Left cardiac atrium (tissue), 4 donors: ENCODE results near the gene SPATA9. TPM values are rescaled to one million over a fixed set of nuclear protein-coding genes. Genes with fewer than 3 reads are reported as not detected.
"Not testable (repeated sequence)": the region's sequence is repeated elsewhere in the genome, so short reads cannot be mapped to it uniquely, and the experiment has no call there.

Experiments used
- ATAC-seq, 2 donors: fragments of 200-7000 bp; cut with Tn5 transposase; one replicate each; pipeline ENCODE4 v1.9.1; 2020; ENCODE audit warnings: mild to moderate bottlenecking in 2 of 2, moderate library complexity in 2 of 2
- DNase-seq: peaks from one replicate; pipeline ENCODE4 v3.0.0-alpha.2; 2020
- intact Hi-C, 2 donors: fragments of 100-400 bp; cut with DNase I; formaldehyde crosslinking; loops; one replicate each; pipeline versions ENCODE4 v1.14.1 to v1.15.1; 2022 to 2023
- total RNA-seq, 2 donors: library from RNA; stranded (reverse); fragmentation: NEBNext Ultra II Directional; extraction: Animal tissue kit (Norgen Biotek cat#: 25700); gene quantifications; one replicate each; pipeline ENCODE4 v1.2.1, GENCODE V29; 2021
- donor health status: DM: no; HTN: yes; CAD: no.
- donor health status: DM: no; HTN: yes; CAD: no; lungs with severe emphysema.
- donor health status: DM: yes; HTN: yes; CAD: no.
- donor health status: Dilated cardiomyopathy.

SPATA9 gene
- total RNA-seq, 2 donors from 2014 or later, result 0.21 to 0.47 TPM

DNA sequence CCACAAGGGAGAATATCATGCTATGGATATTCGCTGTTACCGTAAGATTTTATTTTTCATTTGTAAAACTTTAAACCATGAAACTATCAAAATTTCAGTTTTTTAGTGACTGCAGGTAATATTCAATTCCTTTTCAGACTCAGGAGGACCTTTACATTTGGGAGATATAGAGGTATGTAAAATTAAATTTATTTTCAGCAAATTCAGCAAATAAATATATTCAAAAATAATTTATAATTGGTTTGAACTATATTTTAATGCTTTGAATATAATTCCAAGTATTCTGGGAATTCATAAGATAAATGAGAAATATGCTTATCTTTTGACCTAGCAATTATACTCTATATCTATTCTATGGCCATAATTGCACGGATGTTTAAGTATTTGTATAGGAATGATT lies 28.6 kb downstream of the SPATA9 start:
- ATAC-seq (no peak), DNase-seq (no peak)
- intact Hi-C loops, result no loop called here

DNA sequence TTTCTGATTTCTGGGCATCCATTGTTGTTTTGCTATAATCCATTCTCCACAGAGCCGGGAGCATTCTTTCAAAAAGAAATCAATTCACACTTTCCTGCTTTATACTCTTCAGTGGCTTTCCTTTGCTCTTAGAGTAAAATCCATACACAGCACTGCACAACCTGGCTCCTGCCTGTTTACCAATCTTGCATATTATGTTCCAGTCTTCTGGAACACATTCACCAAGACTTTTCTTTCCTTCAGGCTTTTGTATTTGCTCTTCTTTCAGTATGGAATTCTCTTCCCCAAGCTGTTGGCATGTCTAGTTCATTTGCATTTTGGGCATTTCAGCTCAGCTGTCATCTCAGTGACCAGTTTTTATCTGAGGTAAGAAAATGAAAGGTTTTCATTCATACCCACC lies 29.9 kb downstream of the SPATA9 start:
- intact Hi-C loops, result no loop called here
- DNase-seq, result no peak
- ATAC-seq, result no peak

DNA sequence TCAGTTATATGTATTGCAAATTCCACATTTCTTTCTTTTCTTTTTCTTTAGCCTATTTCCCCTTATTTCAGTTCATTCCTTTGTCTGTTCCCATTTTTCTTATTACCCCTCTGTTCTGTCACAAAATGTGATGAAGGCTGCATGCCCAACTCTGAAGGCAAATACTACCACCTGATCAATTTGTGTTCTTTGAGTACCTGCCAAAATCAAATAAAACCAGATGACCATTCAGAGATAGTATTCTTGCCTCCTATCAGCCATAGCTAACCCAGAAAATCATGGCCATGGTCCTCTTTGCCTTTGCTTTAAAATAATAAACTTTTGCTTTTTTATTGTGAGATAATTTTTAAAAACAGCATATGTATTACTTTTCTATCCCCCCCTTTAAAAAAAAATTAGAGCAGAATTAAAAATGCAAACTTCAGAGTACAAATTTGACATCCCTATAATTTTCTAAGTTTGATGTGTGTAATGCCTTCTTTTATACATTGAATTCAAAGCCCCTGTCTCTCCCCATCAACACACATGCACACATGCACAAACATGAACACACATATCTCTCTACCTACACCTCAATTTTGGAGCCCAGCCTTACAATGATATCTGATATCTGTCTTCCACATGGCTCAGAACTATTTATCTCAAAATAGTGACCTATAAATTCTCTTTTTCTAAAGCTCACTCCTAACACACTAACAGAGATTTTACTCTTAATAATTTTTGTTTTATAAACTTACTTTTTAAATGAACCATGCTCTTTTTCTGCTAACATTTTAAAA lies 32.8 kb downstream of the SPATA9 start:
- ATAC-seq (no peak), DNase-seq (no peak)
- intact Hi-C loops, result loop anchor here (5.0 to 10.0 kb wide), 2 partner anchors 82 to 195 kb away; partner anchors contain the start of gene RHOBTB3 (in 2 of the 2)

DNA sequence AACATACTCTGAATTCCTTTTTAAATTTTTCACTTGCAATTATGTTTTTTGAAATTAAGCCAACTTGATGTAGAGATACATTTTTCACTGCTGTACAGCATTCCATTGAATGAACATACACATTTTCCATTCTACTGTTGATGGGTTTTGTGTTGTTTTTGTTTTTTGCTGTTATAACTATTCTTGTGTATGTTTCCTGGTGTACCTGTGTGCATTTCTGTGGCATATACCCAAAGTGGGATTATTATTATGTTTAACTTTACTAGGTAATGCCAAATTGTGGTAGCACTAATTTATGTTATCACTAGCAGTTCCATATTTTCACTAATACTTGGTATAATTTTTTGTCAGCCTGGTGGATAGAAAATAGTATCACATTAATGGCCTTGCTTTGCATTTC lies 33.5 kb downstream of the SPATA9 start:
- ATAC-seq (no peak), DNase-seq (no peak)
- intact Hi-C loops, result loop anchor here (5.0 to 10.0 kb wide), 2 partner anchors 83 to 196 kb away; partner anchors contain the start of gene RHOBTB3 (in 2 of the 2)

DNA sequence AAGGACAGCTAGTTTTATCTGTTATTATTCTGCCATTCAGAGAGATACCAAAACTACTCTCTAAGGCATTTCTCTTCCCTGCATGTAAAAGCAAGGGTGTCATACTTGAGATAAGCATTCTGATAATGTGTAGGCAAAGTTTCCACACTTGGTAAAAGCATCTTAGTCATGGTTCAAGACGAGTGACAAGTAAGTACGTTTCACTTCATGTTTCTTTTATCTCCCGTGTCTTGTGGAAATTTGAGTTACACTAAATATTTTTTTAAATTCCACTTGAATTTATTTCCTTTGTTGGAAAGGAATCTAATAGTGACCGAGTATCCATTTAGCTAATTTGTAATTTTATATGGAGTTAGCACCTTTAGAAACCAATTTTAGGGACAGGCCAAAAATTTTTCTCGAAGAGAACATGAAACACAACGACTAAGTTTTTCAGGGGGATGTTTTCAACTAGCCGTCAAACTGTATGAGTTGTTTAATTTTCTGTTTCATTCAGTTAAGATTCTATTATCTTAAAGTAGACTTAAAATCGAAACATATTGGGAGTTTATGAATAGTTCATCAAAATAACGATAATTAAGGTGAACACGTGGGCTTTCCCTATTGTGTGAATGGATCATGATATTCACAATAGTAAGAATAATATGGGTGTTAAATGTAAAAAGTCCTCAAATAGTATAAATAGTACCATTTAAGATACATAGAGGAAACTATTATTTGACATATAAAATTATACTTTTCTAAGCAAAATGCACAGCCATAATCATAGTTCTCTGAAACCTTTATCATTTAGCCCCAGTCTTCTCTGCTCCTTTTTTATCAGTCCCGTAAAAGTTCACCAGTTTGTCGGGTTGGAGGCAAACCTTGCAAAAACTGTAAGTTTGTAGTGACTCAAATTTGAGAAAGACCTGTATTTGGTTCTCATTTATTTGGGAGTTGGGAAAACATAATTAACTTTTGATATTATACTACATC lies 34.6 kb downstream of the SPATA9 start:
- DNase-seq (no peak), ATAC-seq (no peak)
- intact Hi-C loops, result loop anchor here (5.0 to 10.0 kb wide), 2 partner anchors 84 to 197 kb away; partner anchors contain the start of gene RHOBTB3 (in 2 of the 2)

DNA sequence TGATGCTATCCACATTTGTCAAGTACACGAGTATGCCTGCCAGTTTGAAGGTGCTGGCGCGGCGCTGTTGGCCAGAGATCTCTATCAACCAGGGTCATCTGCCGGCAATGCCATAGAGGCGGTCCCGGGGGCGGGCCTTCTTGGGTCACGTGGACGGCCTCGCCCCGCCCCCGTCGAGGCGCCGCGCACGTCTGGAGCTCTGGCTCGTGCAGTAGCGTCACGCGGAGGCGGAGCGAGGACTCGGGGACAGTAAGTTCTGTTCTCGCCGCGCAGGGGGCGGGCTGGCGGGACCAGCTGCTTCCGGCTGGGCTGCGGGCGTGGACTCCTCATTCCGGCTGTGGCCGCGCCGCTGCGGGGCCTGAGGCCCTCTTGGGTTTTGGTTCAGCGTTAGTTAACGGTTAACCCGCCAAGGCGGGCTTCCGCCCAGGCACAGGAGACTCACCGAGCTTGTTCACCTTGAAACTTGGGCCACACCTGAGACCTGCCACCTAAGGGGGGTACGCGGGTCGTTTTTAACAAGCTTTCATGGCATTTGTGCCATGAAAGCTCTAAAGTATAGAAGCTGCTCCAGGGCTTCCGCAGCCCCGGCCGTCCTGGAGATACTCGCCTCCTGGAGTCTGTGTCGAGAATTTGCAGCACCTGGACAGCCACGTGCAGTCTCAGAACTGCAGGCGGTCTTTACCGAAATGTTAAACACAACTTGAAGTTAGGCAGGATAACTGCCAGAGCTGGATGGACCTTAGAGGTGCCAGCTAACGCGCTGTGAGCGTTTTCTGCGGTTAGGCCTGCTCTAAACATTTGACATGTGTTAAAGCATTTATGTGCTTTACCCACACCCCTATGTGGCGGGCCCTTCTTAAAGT lies 36.0 kb downstream of the SPATA9 start, which contains the start of gene RFESD:
RFESD (plus strand) TSS at position 209 of the 863 bp plus-strand sequence. CDS start 5,495 bp downstream, outside the sequence.
- DNase-seq (peak; percentile 100), ATAC-seq (peak; percentile 99)
- intact Hi-C loops, result loop anchor here (5.0 to 10.0 kb wide), 2 partner anchors 86 to 198 kb away; partner anchors contain the start of gene RHOBTB3 (in 2 of the 2)

DNA sequence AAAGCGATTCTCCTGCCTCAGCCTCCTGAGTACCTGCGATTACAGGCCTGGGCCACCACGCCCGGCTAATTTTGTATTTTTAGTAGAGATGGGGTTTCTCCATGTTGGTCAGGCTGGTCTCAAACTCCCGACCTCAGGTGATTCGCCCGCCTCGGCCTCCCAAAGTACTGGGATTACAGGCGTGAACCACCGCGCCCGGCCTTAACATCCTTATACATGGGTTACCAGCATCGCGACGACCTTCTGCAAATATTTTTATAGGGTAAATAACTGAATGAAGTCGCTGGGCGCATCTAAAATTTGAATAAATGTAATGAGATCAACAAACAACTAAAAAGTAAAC lies 36.6 kb downstream of the SPATA9 start:
- not testable (repeated sequence) for ATAC-seq, DNase-seq
- intact Hi-C loops, result loop anchor here (5.0 to 10.0 kb wide), 2 partner anchors 86 to 199 kb away; partner anchors contain the start of gene RHOBTB3 (in 2 of the 2)

DNA sequence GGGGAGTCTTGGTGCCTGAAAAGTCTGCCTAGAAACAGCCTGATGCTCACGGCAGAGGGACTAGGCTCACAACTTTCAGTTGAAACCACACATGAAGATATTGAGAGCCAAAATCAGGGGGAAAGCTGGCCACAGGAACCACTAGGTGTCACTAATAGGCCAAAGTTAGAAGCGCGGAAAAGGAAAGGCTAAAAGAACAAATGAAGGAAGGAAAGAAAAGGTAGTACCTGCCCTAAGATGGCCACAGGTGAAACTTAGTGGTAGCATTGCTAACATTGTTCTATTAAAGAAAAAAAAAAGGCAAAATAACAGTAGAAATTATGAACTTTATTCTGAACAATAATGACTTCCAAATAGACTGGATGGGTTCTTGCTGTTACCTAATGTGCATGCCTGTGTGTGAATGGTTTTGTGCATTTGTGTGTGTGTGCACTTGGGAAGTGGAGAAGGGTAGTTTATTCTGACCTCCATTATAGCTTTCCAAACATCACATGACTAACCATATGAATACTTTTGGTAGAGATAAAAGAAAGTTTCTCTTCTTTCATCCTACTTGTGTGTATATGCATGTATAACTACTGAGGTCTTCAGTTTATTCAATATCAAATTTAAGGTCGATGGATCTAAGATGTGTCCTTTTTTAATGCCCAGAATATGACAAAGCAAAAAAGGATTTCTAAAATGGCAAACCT lies 38.3 kb downstream of the SPATA9 start:
- intact Hi-C loops, result loop anchor here (2.0 to 10.0 kb wide), 3 partner anchors 88 to 202 kb away; partner anchors contain the start of gene RHOBTB3 (in 2 of the 2)
- DNase-seq (no peak), ATAC-seq (no peak)

DNA sequence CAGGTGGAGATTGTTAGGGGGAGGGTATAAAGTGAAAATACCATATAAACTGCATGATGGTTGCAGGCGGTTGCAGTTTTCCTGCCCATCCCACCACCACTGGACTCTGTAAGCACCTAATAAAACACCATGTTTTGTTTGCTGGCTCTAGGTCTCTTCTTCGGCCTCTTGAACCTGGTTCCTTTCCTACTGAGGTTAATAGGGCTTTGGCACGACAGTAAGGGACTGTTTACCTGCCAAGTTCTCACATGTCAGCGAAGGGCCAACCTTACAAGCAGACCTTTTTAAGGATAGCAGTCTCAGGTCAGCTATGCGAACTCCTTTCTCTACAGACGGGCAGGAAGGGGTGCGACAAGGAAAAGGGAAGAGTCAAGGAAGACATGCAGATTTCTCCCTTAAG lies 39.6 kb downstream of the SPATA9 start:
- ATAC-seq, result no peak
- intact Hi-C loops, result loop anchor here in 1 of 2 donors (10.0 kb wide), 1 partner anchor 202 kb away; no protein-coding TSS in a partner anchor
- DNase-seq, result no peak

DNA sequence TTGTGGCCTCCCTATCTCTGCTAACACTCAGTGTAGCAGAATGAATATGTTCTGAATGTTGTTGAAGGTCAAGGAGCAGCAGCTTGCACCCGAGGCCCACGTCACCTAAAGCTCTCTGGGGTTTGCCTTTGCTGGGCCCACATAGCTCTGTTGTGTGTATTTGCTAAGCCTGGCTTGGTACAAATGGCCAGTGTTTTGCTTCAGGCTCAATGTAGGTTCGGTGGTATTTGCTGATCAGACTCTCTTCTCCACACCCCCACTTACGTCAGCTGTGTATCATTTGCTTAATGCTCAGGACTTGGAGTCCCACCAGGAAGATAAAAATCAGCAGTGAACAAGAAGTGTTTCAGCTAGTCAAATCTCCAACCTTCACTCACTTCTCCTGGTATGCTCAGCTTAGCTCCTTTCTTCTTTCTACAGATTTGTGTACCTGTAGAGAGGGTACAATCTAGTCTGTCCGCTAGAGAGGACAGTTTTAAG lies 41.0 kb downstream of the SPATA9 start:
- ATAC-seq (no peak), DNase-seq (no peak)
- intact Hi-C loops, result loop anchor here in 1 of 2 donors (10.0 kb wide), 1 partner anchor 203 kb away; no protein-coding TSS in a partner anchor

DNA sequence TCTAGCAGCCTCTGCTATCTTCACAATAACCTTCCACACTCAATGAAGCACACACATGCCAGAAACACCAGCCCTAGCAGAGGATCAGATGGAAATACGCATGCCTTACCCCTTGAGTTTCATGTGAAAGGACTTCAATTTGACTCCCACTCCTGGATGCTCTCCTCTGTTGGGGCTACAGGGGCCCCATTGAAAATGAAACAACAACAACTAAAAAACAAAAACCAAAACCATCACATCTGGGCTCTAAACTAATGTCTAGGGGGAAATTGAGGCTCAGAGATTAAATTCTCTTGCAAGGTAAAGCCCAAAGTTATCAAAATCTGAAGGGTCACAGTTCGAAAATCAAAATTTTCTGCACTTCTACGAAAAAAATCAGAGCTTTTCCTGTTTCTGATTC lies 44.2 kb downstream of the SPATA9 start:
- intact Hi-C loops, result no loop called here
- no peak for DNase-seq
- ATAC-seq, result no peak

DNA sequence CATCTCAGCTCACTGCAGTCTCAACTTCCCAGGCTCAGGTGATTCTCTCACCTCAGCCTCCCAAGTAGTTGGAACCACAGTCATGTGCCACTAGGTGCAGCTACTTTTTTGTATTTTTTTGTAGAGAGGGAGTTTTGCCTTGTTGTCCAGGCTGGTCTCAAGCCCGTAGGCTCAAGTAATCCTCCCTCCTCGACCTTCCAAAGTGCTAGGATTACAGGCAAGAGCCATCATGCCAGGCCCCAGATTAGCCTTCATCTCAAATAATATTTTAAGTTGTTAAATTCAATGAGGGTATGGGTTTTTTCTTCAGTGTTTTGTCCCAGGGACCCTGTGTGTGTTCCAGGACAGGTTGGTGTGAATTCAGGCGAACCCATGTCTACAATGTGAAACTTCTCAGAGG lies 48.7 kb downstream of the SPATA9 start:
- no peak for DNase-seq
- no peak for ATAC-seq
- intact Hi-C loops, result no loop called here

DNA sequence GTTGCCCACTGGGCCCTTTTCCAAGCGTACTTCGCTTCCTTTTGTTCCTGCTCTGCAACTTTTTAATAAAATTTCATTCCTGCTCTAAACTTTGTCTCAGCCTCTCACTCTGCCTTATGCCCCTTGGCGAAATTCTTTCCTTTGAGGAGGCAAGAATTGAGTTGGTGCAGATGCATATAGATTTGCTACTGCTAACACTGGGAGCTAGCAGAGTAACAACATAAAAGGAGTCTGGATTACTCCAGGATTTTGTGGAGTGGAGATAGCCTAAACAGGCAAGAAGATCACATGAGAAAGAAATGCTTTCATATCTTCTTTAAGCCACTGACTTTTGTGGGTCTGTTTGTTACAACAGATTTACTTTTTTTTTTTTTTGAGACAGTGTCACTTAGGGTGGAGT lies 49.1 kb downstream of the SPATA9 start:
- ATAC-seq (no peak), DNase-seq (no peak)
- intact Hi-C loops, result no loop called here

DNA sequence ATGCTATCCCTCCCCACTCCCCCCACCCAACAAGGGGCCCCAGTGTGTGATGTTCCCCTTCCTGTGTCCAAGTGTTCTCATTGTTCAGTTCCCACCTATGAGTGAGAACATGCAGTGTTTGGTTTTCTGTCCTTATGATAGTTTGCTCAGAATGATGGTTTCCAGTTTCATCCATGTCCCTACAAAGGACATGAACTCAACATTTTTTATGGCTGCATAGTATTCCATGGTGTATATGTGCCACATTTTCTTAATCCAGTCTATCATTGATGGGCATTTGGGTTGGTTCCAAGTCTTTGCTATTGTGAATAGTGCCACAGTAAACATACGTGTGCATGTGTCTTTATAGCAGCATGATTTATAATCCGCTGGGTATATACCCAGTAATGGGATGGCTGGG lies 49.8 kb downstream of the SPATA9 start:
- DNase-seq, ATAC-seq, intact Hi-C loops: not testable (repeated sequence)

DNA sequence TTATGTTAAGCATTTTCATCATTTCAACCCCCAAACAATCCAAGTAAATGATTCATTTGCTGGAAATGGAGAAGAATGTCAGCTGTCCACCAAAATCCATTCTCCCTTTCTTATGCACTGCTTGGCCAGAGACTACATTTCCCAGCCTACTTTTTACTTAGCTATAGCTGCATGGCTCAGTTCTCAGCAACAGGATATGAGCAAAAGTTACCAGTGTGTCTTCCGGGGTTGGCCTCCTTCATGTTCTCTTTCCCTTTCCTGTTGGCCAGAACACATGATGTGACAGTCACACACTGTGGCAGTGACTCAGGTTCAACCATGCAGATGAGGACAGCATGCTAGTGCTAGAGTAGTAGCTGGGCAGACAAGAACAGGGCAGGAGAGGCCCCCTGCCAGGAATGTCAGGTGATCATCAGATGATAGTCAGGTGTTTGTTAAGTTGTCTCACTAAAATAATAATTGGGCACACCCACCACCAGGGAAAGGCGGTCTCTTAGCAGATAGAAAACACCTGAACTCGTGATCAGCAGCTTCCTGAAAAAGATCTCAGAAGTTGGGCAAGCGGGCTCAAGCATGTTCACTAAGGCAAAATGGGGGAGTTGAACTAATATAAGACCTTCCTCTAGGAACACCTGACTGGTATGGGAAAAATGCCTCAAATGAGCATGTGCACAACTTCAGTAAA lies 50.7 kb downstream of the SPATA9 start:
- ATAC-seq, result peak; percentile 65 to 76
- intact Hi-C loops, result no loop called here
- DNase-seq, result no peak

DNA sequence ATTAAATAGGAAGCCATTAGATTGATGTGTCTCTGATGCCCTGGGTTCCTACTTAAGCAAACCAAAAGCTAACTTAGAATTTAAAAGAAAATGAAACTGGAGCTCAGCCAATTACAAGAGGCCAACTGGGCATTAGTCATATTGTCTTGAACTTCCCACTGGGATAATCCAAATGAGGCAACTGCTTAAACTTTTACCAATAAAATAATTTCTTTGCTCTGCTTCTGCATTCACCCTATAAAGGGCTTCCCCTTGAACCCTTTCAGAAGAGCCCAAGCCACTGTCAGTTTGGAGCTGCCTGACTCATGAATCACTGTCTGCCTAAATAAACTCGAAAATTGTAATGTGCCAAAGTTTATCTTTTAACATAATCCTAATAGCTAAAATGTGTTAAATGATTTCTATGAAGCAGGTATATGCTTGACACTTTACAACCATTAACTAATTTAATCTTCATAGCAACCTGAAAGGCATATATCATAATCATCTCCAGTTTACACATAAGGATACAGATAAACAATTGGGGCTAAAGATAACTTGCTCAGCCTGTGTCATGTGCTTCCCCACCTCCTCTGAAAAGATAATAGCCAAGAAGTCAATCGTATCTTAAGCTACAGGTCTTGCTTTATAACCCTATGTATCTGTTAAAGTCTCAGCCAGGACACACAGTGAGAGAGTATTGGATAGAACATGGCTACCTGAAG lies 51.4 kb downstream of the SPATA9 start:
- intact Hi-C loops, result no loop called here
- ATAC-seq (peak; percentile 52 to 53), DNase-seq (no peak)
